GM18909 (cell line): ENCODE measurements around the gene CCDC141.

Source experiments
- ATAC-seq: cut with Tn5 transposase; IDR thresholded peaks from one replicate; pipeline ENCODE4 v1.9.1; 2021; ENCODE audit warnings: mild to moderate bottlenecking; ENCODE audit not compliant: unreplicated experiment, poor library complexity

CCDC141 gene

GRCh38 chr2:178980815-178981214 is 69.1 kb downstream of the CCDC141 start:
- ATAC-seq, result no peak

GRCh38 chr2:178978667-178979066 is 71.3 kb downstream of the CCDC141 start:
- ATAC-seq, result no peak

GRCh38 chr2:178976351-178976750 is 73.6 kb downstream of the CCDC141 start:
- no peak for ATAC-seq

- ATAC-seq, result no peak
Measured at GRCh38 chr2:178962805-178963433, 87.0 kb downstream of the CCDC141 start.

- ATAC-seq, result no peak
Measured at GRCh38 chr2:178962152-178962551, 87.8 kb downstream of the CCDC141 start.

GRCh38 chr2:178954049-178954448 is 95.9 kb downstream of the CCDC141 start:
- no peak for ATAC-seq

GRCh38 chr2:178951266-178952006 is 98.5 kb downstream of the CCDC141 start:
- ATAC-seq, result no peak

GRCh38 chr2:178949584-178949983 is 100.4 kb downstream of the CCDC141 start:
- ATAC-seq, result peak; percentile 59

- ATAC-seq, result no peak
Measured at GRCh38 chr2:178949151-178949550, 100.8 kb downstream of the CCDC141 start.

- no peak for ATAC-seq
Measured at GRCh38 chr2:178947006-178947405, 102.9 kb downstream of the CCDC141 start.

- no peak for ATAC-seq
Measured at GRCh38 chr2:178946494-178946893, 103.4 kb downstream of the CCDC141 start.

- no peak for ATAC-seq
Measured at GRCh38 chr2:178943745-178944144, 106.2 kb downstream of the CCDC141 start.

GRCh38 chr2:178934571-178934970 is 115.4 kb downstream of the CCDC141 start:
- no peak for ATAC-seq

GRCh38 chr2:178933493-178933892 is 116.4 kb downstream of the CCDC141 start:
- no peak for ATAC-seq

- ATAC-seq, result no peak
Measured at GRCh38 chr2:178928077-178928476, 121.9 kb downstream of the CCDC141 start.

GRCh38 chr2:178927173-178927572 is 122.8 kb downstream of the CCDC141 start:
- ATAC-seq, result no peak

GRCh38 chr2:178924817-178925216 is 125.1 kb downstream of the CCDC141 start:
- no peak for ATAC-seq

- no peak for ATAC-seq
Measured at GRCh38 chr2:178923546-178923945, 126.4 kb downstream of the CCDC141 start.

- no peak for ATAC-seq
Measured at GRCh38 chr2:178920916-178921513, 128.9 kb downstream of the CCDC141 start.

- no peak for ATAC-seq
Measured at GRCh38 chr2:178917555-178917954, 132.4 kb downstream of the CCDC141 start.

- no peak for ATAC-seq
Measured at GRCh38 chr2:178915423-178916173, 134.3 kb downstream of the CCDC141 start.
